Naive thymus-derived CD4-positive, alpha-beta T cell (primary cell): Measurements from ENCODE around the gene BCL11A. TPM values are rescaled to one million over a fixed set of nuclear protein-coding genes. Genes with fewer than 3 reads are reported as not detected.

Source experiments
- ATAC-seq: fragments of 150-1000 bp; cut with Tn5 transposase; 2 replicates; pipeline ENCODE4 v1.10.0; 2021; ENCODE audit warnings: mild to moderate bottlenecking, moderate library complexity
- CTCF ChIA-PET: fragments of 350-600 bp; sonication (Branson Sonifier 250); formaldehyde crosslinking; loops from one replicate; lab custom pipeline; 2021; ENCODE audit warnings: antibody characterized with exemption; lab: Charles Lee
- POLR2A ChIA-PET: fragments of 350-600 bp; sonication (Branson Sonifier 250); formaldehyde crosslinking; loops from one replicate; lab custom pipeline; 2021; ENCODE audit warnings: antibody characterized with exemption, inconsistent platforms; lab: Charles Lee
- DNase-seq, 9 donors: peaks; one replicate each; pipeline versions ENCODE4 v3.0.0 to v3.0.0-alpha.2; 2020 to 2022; ENCODE audit warnings: mixed read lengths in 1 of 9
- H3K27ac ChIP-seq: one replicate; pipeline ENCODE4 v1.7.0; 2013; ENCODE audit warnings: mild to moderate bottlenecking, low read depth, low read length, moderate library complexity
- H3K27me3 ChIP-seq, 2 donors: one replicate each; pipeline ENCODE4 v1.7.0; 2013; ENCODE audit warnings: low read length in 2 of 2, mild to moderate bottlenecking in 2 of 2, moderate library complexity in 2 of 2; ENCODE audit not compliant: control insufficient read depth in 2 of 2, insufficient read depth in 2 of 2
- H3K36me3 ChIP-seq, 3 experiments: 1 replicate in 2 of 3; 2 replicates in 1 of 3; pipeline ENCODE4 v1.7.0; 2013; ENCODE audit warnings: low read length in 3 of 3, mild to moderate bottlenecking in 3 of 3, moderate library complexity in 1 of 3; ENCODE audit not compliant: insufficient read depth in 3 of 3, control insufficient read depth in 2 of 3
- H3K4me1 ChIP-seq, 2 donors: one replicate each; pipeline ENCODE4 v1.7.0; 2013; ENCODE audit warnings: low read length in 2 of 2, mild to moderate bottlenecking in 2 of 2, moderate library complexity in 1 of 2; ENCODE audit not compliant: control insufficient read depth in 2 of 2, insufficient read depth in 2 of 2
- H3K4me3 ChIP-seq: 2 replicates; pipeline ENCODE4 v1.7.0; 2013; ENCODE audit warnings: mild to moderate bottlenecking, low read length
- H3K9me3 ChIP-seq, 3 experiments: 1 replicate in 2 of 3; 2 replicates in 1 of 3; pipeline ENCODE4 v1.7.0; 2013; ENCODE audit warnings: low read length in 3 of 3; ENCODE audit not compliant: control insufficient read depth in 2 of 3
- H3K27ac Mint-ChIP-seq, 9 donors: one replicate each; pipeline ENCODE4 v1.8.0; 2020 to 2022; ENCODE audit warnings: mixed read lengths in 9 of 9, mild to moderate bottlenecking in 8 of 9, moderate library complexity in 5 of 9, inconsistent platforms in 2 of 9
- H3K27me3 Mint-ChIP-seq, 5 donors: one replicate each; pipeline ENCODE4 v1.8.0; 2021 to 2022; ENCODE audit warnings: mixed read lengths in 5 of 5, mild to moderate bottlenecking in 1 of 5
- H3K36me3 Mint-ChIP-seq, 5 donors: one replicate each; pipeline ENCODE4 v1.8.0; 2020 to 2022; ENCODE audit warnings: mixed read lengths in 5 of 5, mild to moderate bottlenecking in 3 of 5, inconsistent platforms in 1 of 5
- H3K4me1 Mint-ChIP-seq, 7 donors: one replicate each; pipeline ENCODE4 v1.8.0; 2020 to 2022; ENCODE audit warnings: mixed read lengths in 7 of 7, mild to moderate bottlenecking in 3 of 7, inconsistent platforms in 1 of 7
- H3K4me3 Mint-ChIP-seq, 10 donors: one replicate each; pipeline ENCODE4 v1.8.0; 2020 to 2022; ENCODE audit warnings: mild to moderate bottlenecking in 10 of 10, mixed read lengths in 10 of 10, moderate library complexity in 6 of 10, inconsistent platforms in 2 of 10
- H3K9me3 Mint-ChIP-seq, 11 donors: one replicate each; pipeline ENCODE4 v1.8.0; 2020 to 2022; ENCODE audit warnings: mixed read lengths in 11 of 11, mild to moderate bottlenecking in 4 of 11, inconsistent platforms in 1 of 11, moderate library complexity in 1 of 11
- intact Hi-C, 2 donors: fragments of 100-400 bp; cut with micrococcal nuclease; formaldehyde crosslinking; loops; one replicate each; pipeline ENCODE4 v1.15.1; 2023
- polyA plus RNA-seq, 2 donors: library from polyadenylated mRNA; unstranded; fragments of 300-500 nt; fragmentation: Illumina TruSeq; gene quantifications; one replicate each; pipeline ENCODE4 v1.2.3, GENCODE V29; 2021
- total RNA-seq, 6 experiments: library from RNA in 5 of 6; stranded (reverse) in 5 of 6; gene quantifications; 1 replicate in 5 of 6; 2 replicates in 1 of 6; pipeline ENCODE4 v1.2.3 and lab custom pipeline; 2021 to 2026

BCL11A gene
- total and polyA plus RNA-seq, 7 experiments from 2014 or later: 1.5 to 26.2 (median 2.5) TPM; not detected in 1

DNA sequence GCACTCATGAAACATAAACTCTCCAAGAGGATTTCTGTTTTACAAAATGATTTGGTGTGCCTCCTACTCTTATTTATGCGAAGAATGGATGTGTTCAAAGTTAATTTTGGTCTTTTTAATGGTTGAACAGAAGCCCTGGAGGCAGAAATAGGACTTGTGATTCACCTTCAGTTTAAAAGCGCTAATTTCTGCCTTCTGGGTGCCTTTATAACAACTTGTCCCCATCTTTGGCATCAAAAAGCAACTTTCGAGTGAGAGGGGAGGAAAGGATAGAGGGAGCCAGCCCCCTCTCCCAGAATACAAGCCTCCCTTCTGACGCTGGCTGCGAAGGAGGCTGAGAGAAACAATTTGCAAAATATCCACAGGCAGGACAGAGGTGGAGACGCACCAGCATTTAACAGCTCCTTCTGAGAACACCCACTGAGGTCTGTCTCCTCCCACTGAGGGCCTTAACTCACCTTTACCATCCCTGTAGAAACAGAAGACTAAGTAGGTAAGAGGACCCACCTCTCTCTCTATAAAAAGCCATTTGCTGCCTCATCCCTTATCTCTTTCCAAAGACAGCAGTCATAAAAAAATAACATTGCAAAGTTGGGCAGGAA lies 24.3 kb upstream of the BCL11A start:
- Mint-ChIP-seq H3K4me3 (no peak overlapping the region), H3K27me3 (peaks cover 24 to 67% (median 32%) of the 10 kb centered on the region in 5 donors), H3K9me3 (no peaks in the 10 kb centered on the region), H3K4me1 (peaks cover 0 to 9% (median 0%) of the 10 kb centered on the region in 7 donors), H3K27ac (no peak overlapping the region), H3K36me3 (no peaks in the 10 kb centered on the region)
- no peak overlapping the region for H3K4me3 ChIP-seq
- no peaks in the 10 kb centered on the region for H3K4me1 ChIP-seq
- DNase-seq (no peak), ATAC-seq (no peak)
- no peak overlapping the region for H3K27ac ChIP-seq
- H3K9me3 ChIP-seq: no peaks in the 10 kb centered on the region
- intact Hi-C loops: no loop called here
- POLR2A ChIA-PET: no interaction called here
- H3K27me3 ChIP-seq: peaks cover 0 to 9% of the 10 kb centered on the region in 2 donors
- H3K36me3 ChIP-seq: no peaks in the 10 kb centered on the region
- CTCF ChIA-PET: no interaction called here

DNA sequence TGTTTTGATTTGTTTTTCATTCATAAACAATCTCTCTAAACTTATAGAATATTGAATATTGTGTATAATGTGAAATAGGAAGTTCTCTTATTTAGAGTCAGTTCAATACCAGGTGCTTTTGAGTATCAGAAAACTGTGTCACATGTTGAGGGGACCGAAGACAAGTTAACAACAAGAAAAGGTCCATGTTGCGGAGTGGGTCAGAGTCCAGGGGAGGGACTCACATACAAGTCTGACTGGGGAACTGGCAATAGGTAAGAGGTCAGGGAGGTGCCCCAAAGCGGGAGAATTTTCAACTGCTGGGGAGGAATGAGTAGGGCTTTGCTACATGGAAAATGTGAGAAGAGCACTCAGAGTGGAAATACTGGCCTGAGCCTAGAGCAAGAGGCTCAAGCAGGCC lies 19.8 kb upstream of the BCL11A start:
- Histone ChIP-seq H3K27me3 (no peaks in the 10 kb centered on the region), H3K36me3 (no peaks in the 10 kb centered on the region), H3K4me1 (peaks cover 0 to 12% of the 10 kb centered on the region in 2 donors), H3K9me3 (no peaks in the 10 kb centered on the region), H3K27ac (no peak overlapping the region), H3K4me3 (no peak overlapping the region)
- Mint-ChIP-seq H3K36me3 (no peaks in the 10 kb centered on the region), H3K4me3 (no peak overlapping the region), H3K4me1 (peaks cover 0 to 6% (median 0%) of the 10 kb centered on the region in 7 donors), H3K27me3 (peaks cover 0 to 30% (median 10%) of the 10 kb centered on the region in 5 donors), H3K9me3 (no peaks in the 10 kb centered on the region), H3K27ac (no peak overlapping the region)
- ChIA-PET CTCF (no interaction called here), POLR2A (no interaction called here)
- ATAC-seq (no peak), DNase-seq (no peak)
- intact Hi-C loops: no loop called here

- Histone ChIP-seq H3K27me3 (peaks cover 0 to 4% of the 10 kb centered on the region in 2 donors), H3K27ac (no peak overlapping the region), H3K4me1 (peaks cover 0 to 12% of the 10 kb centered on the region in 2 donors), H3K9me3 (no peaks in the 10 kb centered on the region), H3K4me3 (no peak overlapping the region), H3K36me3 (no peaks in the 10 kb centered on the region)
- Mint-ChIP-seq H3K27ac (no peak overlapping the region), H3K36me3 (no peaks in the 10 kb centered on the region), H3K27me3 (peaks cover 0 to 39% (median 23%) of the 10 kb centered on the region in 5 donors), H3K9me3 (peaks cover 0 to 2% (median 0%) of the 10 kb centered on the region in 11 donors), H3K4me1 (peaks cover 0 to 6% (median 0%) of the 10 kb centered on the region in 7 donors), H3K4me3 (peak overlapping the region in 2 of 10 donors; percentile 16 to 62)
- CTCF ChIA-PET: interaction anchor here (0.8 to 1.0 kb wide), 2 partner anchors 9 to 12 kb away, joined by 3 to 4 read pairs; no protein-coding TSS in a partner anchor
- ATAC-seq: no peak
- POLR2A ChIA-PET: no interaction called here
- DNase-seq: no peak
- intact Hi-C loops: no loop called here
Observed at GRCh38 chr2:60570251-60570650, 16.8 kb upstream of the BCL11A start.

GRCh38 chr2:60569680-60570111 lies 16.2 kb upstream of the BCL11A start:
- no peak overlapping the region for H3K27ac Mint-ChIP-seq
- H3K4me3 ChIP-seq: peak overlapping the region; percentile 27
- POLR2A ChIA-PET: no interaction called here
- H3K36me3 Mint-ChIP-seq: no peaks in the 10 kb centered on the region
- peaks cover 0 to 4% of the 10 kb centered on the region in 2 donors for H3K27me3 ChIP-seq
- ATAC-seq (peak; percentile 42), DNase-seq (no peak)
- CTCF ChIA-PET: interaction anchor here (0.8 to 1.0 kb wide), 2 partner anchors 10 to 11 kb away, joined by 3 to 4 read pairs; no protein-coding TSS in a partner anchor
- H3K27me3 Mint-ChIP-seq: peaks cover 3 to 42% (median 28%) of the 10 kb centered on the region in 5 donors
- H3K9me3 Mint-ChIP-seq: peaks cover 0 to 2% (median 0%) of the 10 kb centered on the region in 11 donors
- no peak overlapping the region for H3K27ac ChIP-seq
- intact Hi-C loops: no loop called here
- H3K4me3 Mint-ChIP-seq: no peak overlapping the region
- H3K4me1 Mint-ChIP-seq: peaks cover 0 to 6% (median 0%) of the 10 kb centered on the region in 7 donors
- no peaks in the 10 kb centered on the region for H3K36me3 ChIP-seq
- no peaks in the 10 kb centered on the region for H3K9me3 ChIP-seq
- peaks cover 0 to 12% of the 10 kb centered on the region in 2 donors for H3K4me1 ChIP-seq

- Histone ChIP-seq H3K27me3 (peaks cover 4 to 5% of the 10 kb centered on the region in 2 donors), H3K4me1 (peaks cover 0 to 12% of the 10 kb centered on the region in 2 donors), H3K4me3 (no peak overlapping the region), H3K36me3 (no peaks in the 10 kb centered on the region), H3K9me3 (no peaks in the 10 kb centered on the region), H3K27ac (no peak overlapping the region)
- Mint-ChIP-seq H3K27me3 (peaks cover 13 to 40% (median 33%) of the 10 kb centered on the region in 5 donors), H3K9me3 (peaks cover 0 to 2% (median 0%) of the 10 kb centered on the region in 11 donors), H3K4me3 (no peak overlapping the region), H3K27ac (no peak overlapping the region), H3K4me1 (peaks cover 0 to 6% (median 0%) of the 10 kb centered on the region in 7 donors), H3K36me3 (no peaks in the 10 kb centered on the region)
- CTCF ChIA-PET: no interaction called here
- intact Hi-C loops: no loop called here
- POLR2A ChIA-PET: no interaction called here
- DNase-seq: no peak
- no peak for ATAC-seq
Observed at GRCh38 chr2:60567919-60568768, 14.7 kb upstream of the BCL11A start.

DNA sequence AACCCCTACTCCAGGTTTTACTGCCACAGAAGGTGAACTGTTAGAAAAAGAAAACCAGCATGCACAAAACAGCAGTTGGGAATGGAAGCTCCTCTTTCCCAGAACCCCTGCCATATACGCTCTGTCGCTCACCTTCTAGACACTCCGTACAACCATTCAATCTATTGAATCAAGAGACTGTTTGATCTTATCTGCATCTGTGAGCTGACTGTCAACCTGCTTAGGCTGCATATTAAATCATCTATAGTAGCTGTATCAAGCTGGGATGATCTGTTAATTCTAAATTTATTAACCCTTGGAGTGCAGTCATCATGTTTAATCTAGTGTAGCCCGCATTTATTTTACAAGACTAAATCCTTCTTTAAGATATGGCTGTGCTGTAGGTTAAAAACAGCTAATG lies 13.6 kb upstream of the BCL11A start:
- intact Hi-C loops: no loop called here
- ATAC-seq (no peak), DNase-seq (no peak)
- H3K4me3 ChIP-seq: no peak overlapping the region
- POLR2A ChIA-PET: no interaction called here
- Mint-ChIP-seq H3K36me3 (no peaks in the 10 kb centered on the region), H3K27ac (no peak overlapping the region), H3K9me3 (peaks cover 0 to 2% (median 0%) of the 10 kb centered on the region in 11 donors), H3K27me3 (peaks cover 13 to 44% (median 32%) of the 10 kb centered on the region in 5 donors), H3K4me3 (peak overlapping the region in 1 of 10 donors; percentile 0), H3K4me1 (peaks cover 0 to 6% (median 0%) of the 10 kb centered on the region in 7 donors)
- H3K9me3 ChIP-seq: no peaks in the 10 kb centered on the region
- CTCF ChIA-PET: no interaction called here
- peaks cover 0 to 12% of the 10 kb centered on the region in 2 donors for H3K4me1 ChIP-seq
- peaks cover 4 to 5% of the 10 kb centered on the region in 2 donors for H3K27me3 ChIP-seq
- H3K27ac ChIP-seq: no peak overlapping the region
- no peaks in the 10 kb centered on the region for H3K36me3 ChIP-seq
